GM18909 (cell line): Measurements from ENCODE around the gene CYTH2.

Experiments
- ATAC-seq: cut with Tn5 transposase; IDR thresholded peaks from one replicate; pipeline ENCODE4 v1.9.1; 2021; ENCODE audit warnings: mild to moderate bottlenecking; ENCODE audit not compliant: unreplicated experiment, poor library complexity

CYTH2 gene

DNA sequence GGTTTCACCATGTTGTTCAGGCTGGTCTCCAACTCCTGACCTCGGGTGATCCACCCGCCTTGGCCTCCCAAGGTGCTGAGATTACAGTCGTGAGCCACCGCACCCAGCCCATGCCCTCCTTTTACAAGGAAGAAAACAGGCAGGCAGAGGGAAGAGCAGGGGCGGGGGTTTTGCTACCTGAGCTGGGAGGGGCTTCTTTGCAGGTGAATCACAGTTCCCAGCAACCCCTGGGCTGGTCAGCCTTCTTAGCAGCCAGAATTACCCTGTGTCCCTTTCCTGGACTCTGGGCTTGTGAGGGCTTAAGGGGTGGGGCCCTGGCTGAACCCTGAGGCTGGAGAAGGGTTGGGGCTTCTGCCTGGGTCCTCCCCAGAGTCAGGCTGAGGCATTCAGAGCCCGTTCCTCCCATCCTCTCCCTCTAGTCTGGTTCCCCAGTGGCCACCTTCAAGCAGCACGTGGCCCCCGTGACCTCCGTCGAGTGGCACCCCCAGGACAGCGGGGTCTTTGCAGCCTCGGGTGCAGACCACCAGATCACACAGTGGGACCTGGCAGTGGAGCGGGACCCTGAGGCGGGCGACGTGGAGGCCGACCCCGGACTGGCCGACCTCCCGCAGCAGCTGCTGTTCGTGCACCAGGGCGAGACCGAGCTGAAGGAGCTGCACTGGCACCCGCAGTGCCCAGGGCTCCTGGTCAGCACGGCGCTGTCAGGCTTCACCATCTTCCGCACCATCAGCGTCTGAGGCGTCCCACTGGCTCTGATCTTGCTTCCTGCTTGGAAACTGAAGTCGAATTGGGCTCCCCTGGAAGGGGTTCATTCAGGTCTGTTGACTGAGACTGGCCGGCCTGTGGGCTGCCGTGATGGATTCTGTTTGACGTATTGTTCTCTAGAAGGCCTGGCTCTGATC, 16.6 kb upstream of the CYTH2 start:
- ATAC-seq, result no peak

DNA sequence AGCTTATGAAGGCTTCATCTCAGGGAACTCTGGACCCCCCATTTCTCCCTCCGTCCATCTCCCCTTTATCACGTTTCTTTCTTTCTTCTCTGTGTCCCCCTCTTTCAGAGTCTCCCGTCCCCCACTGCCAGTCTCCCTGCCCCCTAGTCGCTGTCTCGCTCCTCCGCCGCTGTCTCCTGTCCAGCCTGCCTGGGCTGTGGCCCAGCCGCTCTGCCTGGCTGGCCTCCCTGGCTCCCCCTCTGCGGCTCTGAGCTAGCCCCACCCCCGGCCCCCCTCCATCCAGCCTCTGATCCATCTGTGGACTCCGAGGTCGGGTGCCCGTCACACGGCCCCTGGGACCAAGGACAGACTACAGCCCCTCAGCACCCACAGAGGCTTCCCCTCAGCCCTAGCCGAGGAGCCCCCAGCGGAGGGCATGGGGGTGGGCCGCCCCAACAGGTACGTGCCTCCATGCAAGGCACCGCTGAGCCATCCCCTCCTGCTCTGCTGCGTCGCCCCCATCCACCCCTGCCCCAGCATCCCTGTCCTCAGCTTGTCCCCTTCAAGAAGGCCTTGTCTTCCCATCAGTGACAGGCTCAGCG, 14.9 kb upstream of the CYTH2 start:
- no peak for ATAC-seq

DNA sequence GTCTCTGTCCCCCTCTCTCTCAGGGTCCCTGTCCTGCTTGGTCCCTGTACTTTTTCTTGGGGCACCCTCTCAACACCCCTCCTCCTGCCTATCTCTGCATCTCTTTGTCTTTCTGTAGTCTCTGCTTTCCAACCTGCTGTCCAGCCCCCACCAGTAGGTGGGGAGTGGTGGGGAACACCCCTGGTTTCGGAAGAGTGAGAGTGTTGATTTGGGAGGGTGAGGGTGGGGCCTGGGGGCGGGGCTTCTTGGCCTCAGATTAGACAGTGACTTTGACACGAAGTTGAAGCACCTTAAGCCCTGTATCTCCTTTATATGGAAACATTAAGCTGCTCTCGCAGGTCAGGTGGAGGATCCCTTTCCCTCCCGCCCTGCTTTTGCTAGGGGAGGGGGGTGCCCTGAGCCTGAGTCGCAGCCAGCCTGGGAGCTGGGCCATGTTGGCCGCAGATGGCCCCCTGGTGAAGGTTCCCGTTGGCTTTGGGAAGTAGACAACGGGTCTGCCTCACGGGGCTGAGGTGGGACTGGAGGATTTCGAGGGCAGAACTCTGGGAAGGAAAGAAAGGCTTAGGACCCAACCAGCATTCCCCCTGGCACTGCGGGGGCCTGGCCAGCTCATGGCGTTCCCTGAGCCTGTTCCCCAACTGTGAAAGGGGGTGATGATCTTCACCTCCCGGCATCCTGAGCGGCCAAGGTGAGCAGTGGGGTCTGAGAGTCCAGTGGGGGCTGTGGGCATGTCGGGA, 13.8 kb upstream of the CYTH2 start, which contains the start of gene KCNJ14:
Gene KCNJ14, plus strand, starts transcription at position 404 of the 737 bp plus-strand sequence. CDS start 6,151 bp downstream, outside the sequence.
- no peak for ATAC-seq

DNA sequence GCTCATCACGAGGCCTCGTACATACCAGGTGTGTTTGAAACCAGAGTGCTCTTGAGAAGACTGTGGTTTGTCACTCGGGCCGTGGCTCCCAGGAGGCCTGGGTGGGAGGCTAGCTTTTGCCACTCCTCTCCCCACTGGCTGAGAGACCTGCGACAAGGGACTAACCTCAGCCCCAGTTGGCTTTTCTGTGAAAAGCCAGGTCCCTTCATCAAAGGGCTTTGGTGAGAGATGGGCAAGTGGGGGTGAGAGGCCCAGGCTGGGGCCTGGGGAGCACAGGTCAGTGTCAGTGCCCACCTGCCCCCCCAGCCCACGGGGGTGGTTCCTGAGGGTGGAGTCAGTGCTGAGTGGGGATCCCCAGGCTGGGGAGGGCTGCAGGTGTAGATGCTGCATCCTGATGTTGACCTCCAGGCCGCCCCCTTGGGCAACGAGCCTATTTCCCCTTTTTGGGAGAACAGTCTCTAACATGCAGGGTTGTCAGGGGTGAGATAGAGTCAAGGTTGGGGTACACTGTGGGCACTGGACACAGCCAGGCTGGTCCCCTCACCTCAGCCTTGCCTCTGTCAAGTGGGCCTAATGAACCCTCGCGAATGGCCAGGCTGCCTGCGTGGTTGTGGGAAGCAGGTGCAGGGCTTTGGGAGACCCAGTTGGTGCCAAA, 13.1 kb upstream of the CYTH2 start:
- no peak for ATAC-seq

DNA sequence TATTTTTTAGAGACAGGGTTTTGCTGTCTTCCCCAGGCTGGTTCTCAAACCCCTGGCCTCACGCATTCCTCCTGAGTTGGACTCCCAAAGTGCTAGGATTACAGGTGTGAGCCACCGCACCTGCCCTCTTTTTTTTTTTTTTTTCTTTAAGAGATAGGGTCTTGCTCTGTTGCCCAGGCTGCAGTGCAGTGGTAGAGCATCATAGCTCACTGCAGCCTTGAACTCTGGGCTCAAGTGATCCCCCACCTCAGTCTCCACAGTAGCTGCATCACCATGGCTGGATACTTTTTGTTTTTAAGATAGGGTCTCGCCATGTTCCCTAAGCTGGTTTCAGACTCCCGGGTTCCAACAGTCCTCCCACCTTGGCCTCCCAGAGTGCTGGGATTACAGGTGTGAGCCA, 12.3 kb upstream of the CYTH2 start:
- no peak for ATAC-seq

DNA sequence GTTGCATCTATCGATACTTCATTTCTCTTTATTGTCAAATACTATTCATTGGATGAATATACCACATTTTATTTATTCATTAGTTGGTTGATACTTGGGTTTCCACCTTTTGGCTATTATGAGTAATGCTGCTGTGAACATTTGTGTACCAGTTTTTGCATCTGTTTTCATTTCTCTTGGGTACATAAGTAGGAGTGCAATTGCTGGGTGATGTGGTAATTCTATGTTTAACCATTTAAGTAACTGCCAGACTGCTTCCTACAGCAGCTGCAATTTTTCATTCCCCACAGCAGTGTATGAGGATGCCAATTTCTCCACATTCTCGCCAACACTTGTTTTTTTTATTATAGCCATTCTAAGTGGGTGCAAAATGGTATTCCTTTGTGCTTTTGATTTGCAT, 11.2 kb upstream of the CYTH2 start:
- no peak for ATAC-seq

DNA sequence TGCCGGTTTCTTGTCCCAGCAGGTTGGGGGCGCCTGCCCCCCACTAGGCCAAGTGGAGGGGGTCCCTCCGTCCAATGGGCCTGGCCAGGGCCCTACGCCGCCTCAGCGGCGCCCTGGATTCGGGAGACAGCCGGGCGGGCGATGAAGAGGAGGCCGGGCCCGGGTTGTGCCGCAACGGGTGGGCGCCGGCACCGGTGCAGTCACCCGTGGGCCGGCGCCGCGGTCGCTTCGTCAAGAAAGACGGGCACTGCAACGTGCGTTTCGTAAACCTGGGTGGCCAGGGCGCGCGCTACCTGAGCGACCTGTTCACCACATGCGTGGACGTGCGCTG, 7.6 kb upstream of the CYTH2 start:
- no peak for ATAC-seq

DNA sequence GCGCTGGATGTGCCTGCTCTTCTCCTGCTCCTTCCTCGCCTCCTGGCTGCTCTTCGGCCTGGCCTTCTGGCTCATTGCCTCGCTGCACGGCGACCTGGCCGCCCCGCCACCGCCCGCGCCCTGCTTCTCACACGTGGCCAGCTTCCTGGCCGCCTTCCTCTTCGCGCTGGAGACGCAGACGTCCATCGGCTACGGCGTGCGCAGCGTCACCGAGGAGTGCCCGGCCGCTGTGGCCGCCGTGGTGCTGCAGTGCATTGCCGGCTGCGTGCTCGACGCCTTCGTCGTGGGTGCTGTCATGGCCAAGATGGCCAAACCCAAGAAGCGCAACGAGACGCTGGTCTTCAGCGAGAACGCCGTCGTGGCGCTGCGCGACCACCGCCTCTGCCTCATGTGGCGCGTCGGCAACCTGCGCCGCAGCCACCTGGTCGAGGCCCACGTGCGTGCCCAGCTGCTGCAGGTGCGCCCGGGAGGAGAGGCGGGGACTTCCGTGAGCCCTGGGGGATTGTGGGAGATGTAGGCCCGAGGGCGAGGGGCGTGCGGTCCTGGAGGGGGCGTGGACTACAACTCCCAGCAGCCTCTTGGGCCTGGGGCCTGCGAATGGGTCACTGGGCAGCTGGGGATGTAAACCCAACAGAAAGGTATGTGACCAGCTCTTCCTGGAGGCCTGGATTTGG, 7.0 kb upstream of the CYTH2 start:
- ATAC-seq, result no peak

DNA sequence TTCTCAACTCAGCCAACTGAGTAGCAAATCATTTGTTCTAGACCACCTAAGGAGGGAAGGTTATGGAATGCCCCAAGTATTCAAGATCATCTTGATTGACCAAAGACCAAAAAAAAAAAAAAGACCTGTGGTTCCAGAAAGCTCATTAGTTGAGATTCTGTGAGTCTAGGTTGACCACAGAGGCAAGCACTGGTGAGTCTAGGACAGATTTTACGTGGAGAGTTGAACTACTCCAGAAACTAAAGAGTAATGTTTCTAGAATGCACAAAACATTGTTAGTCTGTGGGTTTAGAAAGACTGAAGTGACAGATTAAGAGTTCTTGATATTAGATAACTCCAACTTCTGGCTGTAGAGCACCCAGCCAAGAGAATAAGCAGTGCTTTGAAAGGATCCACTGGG, 4.0 kb upstream of the CYTH2 start:
- no peak for ATAC-seq

DNA sequence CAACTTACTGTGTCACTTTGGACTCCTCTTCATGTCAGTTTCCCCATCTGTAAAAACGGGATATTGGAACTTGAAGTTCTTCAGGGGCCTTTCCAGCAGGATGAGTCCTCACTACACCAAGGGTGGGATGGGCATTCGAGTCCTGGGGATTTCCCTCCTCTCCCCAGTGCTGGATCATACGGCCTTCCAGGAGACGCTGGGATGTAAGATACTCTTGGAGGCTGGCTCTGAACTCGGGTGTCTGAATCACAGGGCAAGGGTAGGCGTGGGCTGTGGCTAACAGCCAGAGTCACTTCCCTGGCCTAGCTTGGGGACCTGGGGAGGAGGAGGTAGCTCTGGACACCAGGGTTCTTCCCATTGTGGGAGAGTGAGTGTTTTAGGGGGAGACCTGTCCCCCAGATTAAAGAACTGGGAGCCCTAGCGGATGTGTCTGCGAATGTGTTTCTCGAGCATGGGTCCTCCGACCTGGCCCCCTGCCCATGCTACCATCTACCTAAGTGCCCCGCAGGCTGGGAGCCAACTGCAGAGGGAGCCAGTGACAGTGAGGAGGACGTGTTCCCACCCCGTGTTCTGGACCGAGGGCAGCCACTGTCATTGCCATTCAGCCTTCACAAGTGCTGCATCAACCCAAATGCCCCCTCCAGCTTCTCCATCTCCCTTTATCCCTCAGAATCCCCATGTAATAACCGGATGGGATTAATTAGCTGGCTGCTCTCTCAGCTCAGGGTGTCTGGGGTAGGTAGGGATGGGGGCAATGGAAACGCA, 2.4 kb upstream of the CYTH2 start:
- ATAC-seq, result no peak

DNA sequence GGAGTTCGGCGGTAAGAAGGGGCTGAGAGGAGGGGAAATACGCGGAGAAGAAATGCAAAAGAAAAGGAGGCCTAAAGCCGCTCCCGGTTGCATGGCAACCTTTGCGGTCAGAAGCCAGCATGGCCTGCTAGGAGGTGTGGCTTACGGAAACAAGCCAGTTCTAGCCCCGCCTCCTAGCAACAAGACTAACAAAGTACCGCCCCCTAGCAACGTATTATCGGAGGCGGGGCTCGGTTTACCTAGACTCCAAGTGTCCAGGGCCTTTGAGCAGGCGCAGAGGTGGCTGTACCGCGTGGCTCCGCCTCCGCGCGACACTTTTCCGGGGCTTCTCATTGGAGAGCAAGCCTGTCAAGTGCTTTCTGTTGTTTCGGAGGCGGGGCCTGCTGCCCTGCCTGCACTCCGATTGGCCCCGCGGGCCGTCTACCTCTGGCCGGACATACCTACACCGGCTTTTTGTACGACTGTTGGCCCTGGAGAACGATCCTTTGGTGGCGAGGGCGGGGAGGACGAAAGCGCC, 339 bp upstream of the CYTH2 start:
- ATAC-seq, result peak; percentile 93

DNA sequence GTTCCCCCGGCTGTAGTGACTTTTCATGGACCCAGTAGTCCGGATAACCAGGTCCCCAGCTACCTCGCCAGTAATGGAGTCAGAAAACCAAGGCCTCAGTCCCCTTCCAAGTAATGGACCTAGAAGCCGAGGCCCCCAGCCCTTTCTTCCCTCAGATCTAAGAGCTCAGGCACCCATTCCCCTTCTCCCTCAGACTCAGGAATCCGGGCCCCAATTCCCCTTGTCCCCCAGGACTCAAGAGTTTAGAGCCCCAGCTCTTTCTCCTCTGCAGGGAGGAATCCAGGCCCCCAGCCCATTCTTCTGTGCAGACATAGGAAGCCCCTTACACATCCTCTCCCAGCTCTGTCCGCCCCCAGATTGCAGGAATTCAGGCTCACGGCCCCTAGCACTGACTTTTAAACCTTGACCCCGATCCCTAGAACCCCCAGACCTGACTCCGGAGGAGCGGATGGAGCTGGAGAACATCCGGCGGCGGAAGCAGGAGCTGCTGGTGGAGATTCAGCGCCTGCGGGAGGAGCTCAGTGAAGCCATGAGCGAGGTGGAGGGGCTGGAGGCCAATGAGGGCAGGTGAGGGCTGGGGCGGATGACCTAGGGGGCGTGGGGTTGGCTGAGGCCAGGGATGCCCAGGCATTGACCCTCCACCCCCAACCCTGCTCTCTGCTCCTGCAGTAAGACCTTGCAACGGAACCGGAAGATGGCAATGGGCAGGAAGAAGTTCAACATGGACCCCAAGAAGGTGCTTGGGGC, 938 bp downstream of the CYTH2 start:
- no peak for ATAC-seq

DNA sequence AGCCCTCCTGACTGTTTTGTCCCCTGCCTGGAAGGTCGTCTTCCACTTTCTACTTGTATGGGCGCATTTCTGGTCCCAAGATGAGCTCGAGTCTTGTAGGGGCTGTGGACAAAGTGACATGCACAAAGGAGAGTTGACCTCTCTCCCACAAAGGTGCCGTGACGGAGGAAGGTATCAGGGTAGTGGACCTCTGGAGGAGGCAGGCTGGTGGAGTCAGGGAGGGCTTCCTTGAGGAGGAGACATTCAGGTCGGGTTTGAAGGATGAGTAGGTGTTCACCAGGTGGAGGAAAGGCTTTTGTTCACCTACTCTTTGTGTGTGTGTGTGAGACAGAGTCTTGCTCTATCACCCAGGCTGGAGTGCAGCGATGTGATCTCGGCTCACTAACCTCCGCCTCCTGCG, 1.7 kb downstream of the CYTH2 start:
- ATAC-seq, result no peak

DNA sequence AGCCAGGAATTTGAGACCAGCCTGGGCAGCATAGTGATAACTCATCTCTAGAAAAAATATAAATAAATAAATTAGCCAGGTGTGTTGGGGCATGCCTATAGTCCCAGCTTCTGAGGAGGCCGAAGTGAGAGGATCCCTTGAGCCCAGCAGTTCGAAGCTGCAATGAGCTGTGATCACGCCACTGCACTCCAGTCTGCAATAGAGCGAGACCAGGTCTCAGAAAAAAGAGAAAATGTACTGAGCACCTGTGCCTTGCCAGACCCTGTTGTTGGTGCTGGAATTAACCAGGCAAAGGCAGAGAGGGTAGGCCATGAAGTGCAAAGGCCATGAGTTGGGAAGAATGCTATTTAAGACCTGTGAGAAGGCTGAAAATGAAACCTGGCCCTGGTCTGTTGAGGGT, 2.7 kb downstream of the CYTH2 start:
- ATAC-seq, result no peak

DNA sequence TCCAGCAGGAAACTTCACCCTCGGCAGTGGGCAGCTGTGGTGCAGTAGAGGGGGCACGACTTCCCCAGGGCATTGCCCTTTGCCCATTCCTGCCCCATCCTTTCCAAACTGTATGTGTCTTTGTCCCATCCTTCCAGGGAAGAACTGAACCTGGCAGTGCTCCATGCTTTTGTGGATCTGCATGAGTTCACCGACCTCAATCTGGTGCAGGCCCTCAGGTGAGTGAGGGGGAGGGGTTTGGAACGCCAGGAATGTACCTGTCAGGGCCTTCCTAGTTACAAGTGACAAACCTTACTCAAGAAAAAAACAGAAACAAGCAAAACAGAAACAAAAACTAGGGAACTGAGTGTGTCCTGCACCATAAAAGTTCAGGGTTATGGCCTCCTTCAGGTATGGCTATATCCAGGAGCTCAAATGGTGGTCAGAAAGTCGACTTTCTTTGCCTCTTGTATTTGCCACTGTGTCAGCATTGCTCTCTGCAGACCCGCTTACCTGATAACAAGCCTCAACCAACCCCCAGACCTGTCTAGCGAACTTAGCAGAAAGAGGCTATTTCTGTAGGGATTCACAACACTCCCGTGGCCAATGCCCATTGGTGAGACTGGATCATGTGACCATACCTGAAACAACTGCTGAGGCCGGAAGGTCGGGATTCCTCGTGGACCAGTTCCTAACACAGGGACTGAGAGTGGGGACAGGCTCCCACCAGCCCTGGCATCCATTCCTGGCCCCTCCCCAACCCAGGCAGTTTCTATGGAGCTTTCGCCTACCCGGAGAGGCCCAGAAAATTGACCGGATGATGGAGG, 4.2 kb downstream of the CYTH2 start:
- ATAC-seq, result no peak

DNA sequence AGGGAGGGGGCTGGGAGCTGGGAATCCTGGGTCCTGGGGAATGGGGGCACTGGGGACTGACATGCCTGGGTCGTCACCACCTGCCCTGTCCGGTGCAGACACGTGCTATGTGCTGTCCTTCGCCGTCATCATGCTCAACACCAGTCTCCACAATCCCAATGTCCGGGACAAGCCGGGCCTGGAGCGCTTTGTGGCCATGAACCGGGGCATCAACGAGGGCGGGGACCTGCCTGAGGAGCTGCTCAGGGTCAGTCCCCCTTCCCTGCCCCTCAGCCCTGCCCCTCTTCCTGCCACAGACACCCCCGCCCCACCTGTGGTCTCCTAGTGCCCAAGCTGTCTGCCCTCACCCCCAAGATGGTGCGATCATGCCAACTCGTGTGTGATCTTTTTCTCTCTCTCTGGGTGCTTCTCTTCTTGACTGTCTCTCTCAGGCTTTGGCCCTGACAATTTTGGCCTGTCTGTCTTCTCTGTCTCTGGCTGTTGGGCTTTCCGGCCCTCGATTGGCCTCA, 5.0 kb downstream of the CYTH2 start:
- ATAC-seq, result no peak

DNA sequence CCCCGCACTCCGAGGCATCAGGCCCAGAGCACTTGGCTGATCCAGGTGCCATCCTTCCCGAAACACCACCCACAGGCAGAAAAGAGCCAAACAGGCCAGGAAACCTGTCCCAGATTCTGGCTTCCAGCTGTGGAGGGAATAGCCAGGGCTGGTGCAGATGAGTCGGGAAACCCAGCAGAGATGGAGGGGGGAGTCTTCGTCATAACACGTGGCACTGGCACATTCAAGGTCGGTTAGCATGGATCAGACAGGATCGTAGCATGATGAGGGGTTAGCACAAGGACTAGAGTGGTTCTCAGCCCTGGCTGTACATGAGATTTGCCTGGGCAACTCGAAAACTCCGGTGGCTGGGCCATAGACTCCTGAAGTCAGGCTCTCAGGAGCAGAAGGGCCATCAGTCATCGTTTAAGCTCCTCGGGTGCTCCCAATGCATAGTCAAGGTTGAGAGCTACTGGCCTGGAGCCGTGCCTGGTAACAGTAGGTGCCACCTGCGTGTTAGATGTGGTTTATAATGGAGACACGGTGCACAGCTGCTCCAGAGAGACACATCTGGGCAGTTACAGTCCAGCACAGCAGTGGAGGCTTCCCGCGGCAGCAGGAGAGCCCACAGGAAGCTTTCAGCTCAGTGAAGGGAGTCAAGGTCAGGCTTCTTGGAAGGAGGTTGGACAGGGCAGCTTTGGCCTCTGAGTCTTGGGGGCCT, 6.3 kb downstream of the CYTH2 start:
- ATAC-seq, result no peak
